Fibroblast of the conjunctiva (primary cell): Measurements from ENCODE around the gene EXOSC6.
"Not testable (repeated sequence)": the region's sequence is repeated elsewhere in the genome, so short reads cannot be mapped to it uniquely, and the experiment has no call there.

Source experiments
- DNase-seq: peaks from one replicate; pipeline ENCODE4 v3.0.0-alpha.2; 2010; ENCODE audit warnings: low read depth

Gene EXOSC6

GRCh38 chr16:70251629-70252354 lies at the start of gene EXOSC6:
Gene EXOSC6 (minus strand): TSS chr16:70251940. CDS start chr16:70251900, 40 bp downstream.
- DNase-seq, result peak; percentile 86

DNA sequence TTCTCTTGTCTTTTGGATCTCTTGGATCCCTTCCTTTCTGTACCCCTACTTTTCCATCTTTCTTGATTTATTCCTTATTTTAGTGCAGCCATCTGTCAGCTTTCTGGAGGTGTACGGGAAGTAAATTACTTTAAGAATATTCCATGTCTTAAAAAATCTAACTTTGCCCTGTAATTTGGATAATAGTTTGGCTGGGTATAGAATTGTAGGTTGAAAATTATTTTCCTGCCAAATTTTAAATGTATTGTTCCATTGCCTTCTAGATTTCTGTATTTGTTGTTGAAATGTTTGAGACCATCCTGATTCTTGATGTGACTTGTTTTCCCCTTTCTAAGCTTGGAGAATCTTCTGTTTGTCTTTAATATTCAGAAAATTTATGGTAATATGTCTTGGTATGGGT lies 49.4 kb upstream of the EXOSC6 start:
- DNase-seq, result no peak

- peak; percentile 30 for DNase-seq
Observed at GRCh38 chr16:70298988-70299938, 47.5 kb upstream of the EXOSC6 start, which contains the start of gene DDX19B. Gene DDX19B (plus strand): TSS chr16:70299186. CDS start chr16:70299298, 112 bp downstream.

- no peak for DNase-seq
Observed at GRCh38 chr16:70295634-70296033, 43.9 kb upstream of the EXOSC6 start.

DNA sequence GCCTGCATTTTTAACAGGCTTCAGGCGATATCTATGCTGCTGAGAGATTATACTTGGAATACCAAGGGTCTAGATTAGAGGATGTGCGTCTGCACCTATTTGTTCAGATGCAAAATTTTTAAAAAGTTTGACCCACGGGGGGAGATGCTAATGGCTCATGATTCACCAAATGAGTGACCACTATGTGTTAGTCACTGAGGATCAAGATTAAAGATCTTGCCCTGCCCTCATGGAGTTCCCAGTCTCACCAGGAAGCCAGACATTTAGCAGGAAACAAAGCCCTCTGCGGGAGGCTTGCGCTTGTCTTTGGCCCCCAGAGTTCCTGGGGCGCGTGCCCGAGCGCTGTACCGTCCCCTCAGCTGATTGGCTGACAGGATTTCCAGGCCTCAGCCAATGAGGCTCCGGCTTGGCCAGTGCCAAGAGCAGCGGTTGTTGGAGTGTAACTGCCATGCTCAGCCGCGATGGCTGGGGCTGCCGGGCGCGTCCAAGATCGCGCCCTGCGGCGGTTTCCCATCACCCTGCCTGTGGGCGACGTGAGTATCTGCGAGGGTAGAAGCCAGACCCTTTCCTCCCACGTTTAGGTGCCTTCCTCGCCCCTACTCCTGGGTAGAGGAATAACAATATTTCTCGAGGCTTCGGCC lies 42.8 kb upstream of the EXOSC6 start:
- no peak for DNase-seq

DNA sequence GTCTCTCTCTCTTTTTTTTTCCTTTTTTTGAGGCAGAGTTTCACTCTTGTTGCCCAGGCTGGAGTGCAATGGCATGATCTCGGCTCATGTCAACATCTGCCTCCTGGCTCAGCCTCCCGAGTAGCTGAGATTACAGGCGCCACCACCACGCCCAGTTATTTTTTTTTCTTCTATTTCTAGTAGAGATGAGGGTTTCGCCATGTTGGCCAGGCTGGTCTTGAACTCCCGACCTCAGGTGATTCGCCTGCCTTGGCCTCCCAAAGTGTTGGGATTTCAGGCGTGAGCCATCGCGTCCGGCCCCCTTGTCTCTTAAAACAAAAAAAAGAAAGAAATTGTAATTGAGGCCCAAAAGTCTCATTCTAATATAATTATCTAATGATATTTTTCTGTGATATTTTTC lies 40.4 kb upstream of the EXOSC6 start:
- not testable (repeated sequence) for DNase-seq

GRCh38 chr16:70290949-70291519 lies 39.3 kb upstream of the EXOSC6 start:
- no peak for DNase-seq

DNA sequence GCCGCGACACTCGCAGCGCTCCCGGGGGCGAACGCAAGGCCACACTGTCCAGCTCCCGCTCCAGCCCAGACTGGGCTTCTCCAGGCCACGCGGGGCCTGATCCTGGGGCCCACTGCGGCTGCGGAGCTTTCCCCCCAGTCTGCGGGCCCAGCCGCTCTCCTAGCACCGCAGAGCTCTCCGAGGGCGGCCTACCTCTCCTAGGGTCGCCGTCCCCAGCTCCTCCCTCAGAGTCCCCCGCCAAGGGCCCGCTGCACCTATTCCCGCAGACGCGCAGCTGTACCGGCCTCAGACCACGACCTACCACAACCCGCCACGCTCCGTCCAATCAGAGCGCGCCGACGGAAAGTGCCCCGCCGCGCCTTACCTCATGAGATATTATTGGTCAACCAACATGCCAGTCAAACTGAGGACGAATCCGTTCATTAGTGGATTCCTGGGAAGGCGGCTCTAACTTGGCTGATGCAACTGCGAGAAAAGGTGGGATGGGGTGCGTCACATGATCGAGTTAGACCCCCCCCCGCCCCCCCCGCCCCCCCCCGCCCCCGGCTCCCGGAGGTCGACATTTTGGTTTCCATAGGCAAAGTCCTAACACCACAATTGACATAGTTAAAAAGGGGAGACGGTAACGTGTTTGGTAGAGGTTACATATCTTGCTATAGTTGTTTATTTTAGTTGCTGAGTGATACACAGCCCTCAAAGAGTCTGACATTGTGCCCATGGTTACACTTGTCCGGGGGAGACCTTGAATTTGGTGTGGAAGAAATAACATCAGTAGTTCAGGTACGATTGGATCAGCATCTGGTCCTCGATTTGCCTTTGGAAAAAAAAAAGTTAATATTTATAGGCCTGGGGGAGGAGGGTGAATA lies 37.7 kb upstream of the EXOSC6 start, which contains the start of gene AARS1:
TSS of gene AARS1 (minus strand) at position 278 of the 866 bp plus-strand sequence. CDS start 6,743 bp downstream, outside the sequence.
- DNase-seq, result peak; percentile 99

- not testable (repeated sequence) for DNase-seq
Observed at GRCh38 chr16:70287304-70287971, 35.7 kb upstream of the EXOSC6 start.

- no peak for DNase-seq
Observed at GRCh38 chr16:70276392-70276791, 24.7 kb upstream of the EXOSC6 start.

DNA sequence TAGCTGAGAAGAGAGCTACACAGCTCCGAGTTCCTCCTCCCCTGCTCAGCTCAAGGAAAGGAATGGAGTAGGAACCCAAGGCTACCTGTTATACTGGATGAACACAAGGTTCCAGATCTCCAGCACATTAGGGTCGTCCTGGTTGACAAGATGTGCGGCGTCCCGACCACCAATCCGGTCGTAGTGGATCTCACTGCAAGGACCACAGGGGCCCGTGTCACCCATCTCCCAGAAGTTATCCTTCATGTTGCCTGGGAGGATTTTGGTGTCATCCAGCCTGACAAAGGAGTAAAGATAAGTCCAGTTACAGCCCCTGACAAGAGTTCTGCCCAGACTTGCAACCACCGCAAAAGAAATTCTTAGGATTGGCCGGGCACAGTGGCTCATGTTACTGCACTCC lies 20.0 kb upstream of the EXOSC6 start:
- no peak for DNase-seq

- no peak for DNase-seq
Observed at GRCh38 chr16:70270176-70270575, 18.4 kb upstream of the EXOSC6 start.

DNA sequence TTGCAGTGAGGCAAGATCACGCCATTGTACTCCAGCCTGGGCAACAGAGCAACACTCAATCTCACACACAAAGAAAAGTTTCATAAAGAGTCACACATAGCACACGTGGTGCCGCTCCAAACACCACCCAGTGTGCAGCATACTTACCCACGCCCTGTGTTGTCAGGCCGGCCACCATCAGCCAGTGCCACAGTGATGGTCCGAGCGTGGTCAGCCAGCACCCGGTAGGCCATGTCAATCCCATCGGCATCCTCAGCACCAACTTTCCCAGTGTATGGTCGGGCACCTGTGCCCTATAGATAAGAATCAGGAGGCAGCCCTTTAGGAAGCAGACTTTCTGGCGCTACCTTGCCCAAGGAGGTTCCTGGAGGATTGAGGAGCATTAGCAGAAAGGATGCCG lies 17.7 kb upstream of the EXOSC6 start:
- no peak for DNase-seq

DNA sequence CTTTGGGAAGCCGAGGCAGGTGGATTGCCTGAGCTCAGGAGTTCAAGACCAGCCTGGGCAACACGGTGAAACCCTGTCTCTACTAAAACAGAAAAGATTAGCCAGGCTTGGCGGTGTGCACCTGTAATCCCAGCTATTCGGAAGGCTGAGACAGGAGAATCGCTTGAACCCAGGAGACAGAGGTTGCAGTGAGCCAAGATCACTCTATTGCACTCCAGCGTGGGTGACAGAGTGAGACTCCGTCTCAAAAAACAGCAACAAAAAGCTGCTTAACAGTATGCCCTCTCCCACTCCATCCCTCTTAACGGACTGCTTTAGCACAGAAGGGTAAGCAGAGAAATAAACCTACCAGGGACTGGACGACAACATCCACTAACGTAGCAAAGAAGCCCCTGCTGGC lies 16.2 kb upstream of the EXOSC6 start:
- not testable (repeated sequence) for DNase-seq

- no peak for DNase-seq
Observed at GRCh38 chr16:70267516-70267915, 15.8 kb upstream of the EXOSC6 start.

- DNase-seq, result not testable (repeated sequence)
Observed at GRCh38 chr16:70259903-70260302, 8.2 kb upstream of the EXOSC6 start.

- DNase-seq, result no peak
Observed at GRCh38 chr16:70258946-70259345, 7.2 kb upstream of the EXOSC6 start.

DNA sequence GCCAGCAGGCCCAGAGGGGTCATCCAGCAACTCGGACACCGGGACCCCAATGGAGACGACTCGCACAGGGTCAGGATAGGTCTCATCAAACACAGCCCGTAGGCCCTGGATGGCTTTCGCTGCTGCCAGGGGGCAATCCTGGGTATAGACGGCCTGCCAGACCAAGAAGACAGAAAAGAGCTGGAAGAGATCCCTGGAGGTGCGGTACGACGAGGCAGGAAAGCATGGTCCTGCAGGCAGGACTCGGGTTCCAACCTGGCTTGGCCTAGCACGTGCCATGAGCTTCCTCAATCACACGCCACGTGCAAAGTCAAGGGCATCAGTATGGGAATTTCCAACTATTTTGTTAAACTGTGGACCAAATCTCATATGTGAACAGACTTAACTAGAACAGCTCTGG lies 6.3 kb upstream of the EXOSC6 start:
- no peak for DNase-seq

- DNase-seq, result no peak
Observed at GRCh38 chr16:70257391-70257790, 5.7 kb upstream of the EXOSC6 start.

GRCh38 chr16:70255574-70255973 lies 3.8 kb upstream of the EXOSC6 start:
- DNase-seq, result no peak

DNA sequence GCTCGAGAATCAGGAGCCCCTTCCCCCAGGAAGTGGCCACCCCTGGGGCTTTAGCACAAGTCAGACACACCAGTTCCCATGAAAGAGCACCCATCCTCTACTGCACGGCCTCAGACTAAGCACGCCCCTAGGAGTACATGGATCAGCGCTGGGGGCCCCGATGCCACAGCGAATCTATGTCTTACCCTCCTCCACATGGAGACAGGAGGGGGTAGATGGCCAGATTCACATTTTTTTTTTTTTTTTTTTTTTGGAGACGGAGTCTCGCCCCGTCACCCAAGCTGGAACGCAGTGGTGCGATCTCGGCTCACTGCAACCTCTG lies 3.2 kb upstream of the EXOSC6 start:
- DNase-seq, result no peak
